OCI-LY7 (cell line): ENCODE data around the gene DUOXA1.
"Not testable (repeated sequence)": the region's sequence is repeated elsewhere in the genome, so short reads cannot be mapped to it uniquely, and the experiment has no call there.

Experiments used
- CTCF ChIP-seq: fragments of 200-600 bp; sonication (generic); conservative IDR thresholded peaks from 2 replicates; pipeline ENCODE4 v1.5.1; 2014; ENCODE audit warnings: mild to moderate bottlenecking, antibody characterized with exemption, low read length, moderate library complexity, mixed read lengths
- EZH2phosphoT487 ChIP-seq: fragments of 200-600 bp; sonication (generic); IDR thresholded peaks from 2 replicates; pipeline ENCODE4 v1.6.1; 2018; ENCODE audit warnings: low read depth, borderline replicate concordance, mild to moderate bottlenecking, mixed run types, antibody characterized with exemption, low read length, moderate library complexity, mixed read lengths

GRCh38 chr15:45079628-45080246 lies 49.9 kb downstream of the DUOXA1 start:
- TF ChIP-seq CTCF, EZH2phosphoT487: not testable (repeated sequence)
